GM10847 (cell line): Measurements from ENCODE around the gene RASGEF1B.

Experiments used
- POLR2A ChIP-seq: IDR thresholded peaks from 2 replicates; pipeline ENCODE4 v1.6.1; 2011; ENCODE audit not compliant: insufficient read length; ENCODE audit errors: extremely low read depth

RASGEF1B gene

DNA sequence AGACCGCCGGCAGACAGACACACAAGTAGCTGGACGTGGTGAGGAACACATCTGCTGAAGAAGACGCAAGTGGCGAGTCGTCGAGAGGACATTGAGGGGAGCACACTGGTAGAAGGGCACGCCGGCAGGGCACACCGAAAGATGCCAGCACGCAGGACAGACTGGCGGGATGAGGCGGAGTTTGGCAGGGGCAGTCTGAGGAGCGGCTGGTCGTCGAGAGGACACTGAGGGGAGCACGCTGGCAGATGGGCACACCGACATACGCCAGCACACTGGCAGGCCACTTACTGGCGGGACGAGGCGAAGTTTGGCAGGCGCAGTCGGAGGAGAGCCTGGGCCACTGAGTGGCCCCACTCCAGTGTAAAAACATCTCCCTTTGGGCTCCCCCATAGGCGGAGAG is 42.1 kb downstream of the RASGEF1B start:
- no peak for TF ChIP-seq POLR2A

GRCh38 chr4:81429031-81429430 is 42.7 kb downstream of the RASGEF1B start:
- no peak for TF ChIP-seq POLR2A

DNA sequence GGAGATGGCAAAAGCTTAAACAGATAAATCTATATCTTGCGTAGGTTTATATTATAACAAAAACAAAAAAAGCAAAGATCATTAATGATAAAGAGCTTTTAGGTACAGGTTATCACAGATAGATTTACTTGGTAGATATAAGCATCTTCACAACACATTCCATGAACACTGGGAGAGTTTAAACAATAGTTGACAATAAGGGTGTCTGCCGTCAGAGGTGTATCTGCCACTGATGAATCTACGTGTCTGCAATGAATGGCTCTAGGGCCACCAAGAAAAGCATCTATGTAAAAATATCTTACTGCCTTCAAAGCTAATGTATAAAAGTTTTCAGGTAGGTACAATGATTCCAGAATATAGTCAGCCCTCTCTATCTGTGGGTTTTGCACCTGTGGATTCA is 43.7 kb downstream of the RASGEF1B start:
- TF ChIP-seq POLR2A, result no peak

DNA sequence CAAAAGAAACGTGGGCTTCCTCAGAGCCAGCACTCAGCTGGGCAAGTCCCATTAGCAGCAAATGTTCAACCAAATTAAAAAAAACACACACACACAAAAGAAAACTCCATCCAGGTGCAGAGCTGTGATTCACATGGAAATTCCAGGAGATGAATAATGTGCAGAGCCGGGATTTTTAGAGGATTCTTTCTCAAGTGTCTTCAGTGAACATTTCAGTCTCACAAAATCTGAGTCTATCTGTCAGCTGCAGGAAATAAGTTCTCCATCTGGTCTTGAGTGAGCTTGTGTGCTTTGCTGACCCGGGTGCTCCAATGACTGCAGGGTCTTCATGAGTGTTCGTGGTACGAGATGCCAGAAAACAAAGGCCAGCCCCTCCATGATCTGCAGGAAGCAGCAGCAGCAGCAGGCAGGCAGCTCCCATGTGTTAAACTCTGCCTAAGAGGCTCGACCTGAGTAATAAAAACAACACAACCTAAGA is 44.3 kb downstream of the RASGEF1B start:
- no peak for TF ChIP-seq POLR2A

DNA sequence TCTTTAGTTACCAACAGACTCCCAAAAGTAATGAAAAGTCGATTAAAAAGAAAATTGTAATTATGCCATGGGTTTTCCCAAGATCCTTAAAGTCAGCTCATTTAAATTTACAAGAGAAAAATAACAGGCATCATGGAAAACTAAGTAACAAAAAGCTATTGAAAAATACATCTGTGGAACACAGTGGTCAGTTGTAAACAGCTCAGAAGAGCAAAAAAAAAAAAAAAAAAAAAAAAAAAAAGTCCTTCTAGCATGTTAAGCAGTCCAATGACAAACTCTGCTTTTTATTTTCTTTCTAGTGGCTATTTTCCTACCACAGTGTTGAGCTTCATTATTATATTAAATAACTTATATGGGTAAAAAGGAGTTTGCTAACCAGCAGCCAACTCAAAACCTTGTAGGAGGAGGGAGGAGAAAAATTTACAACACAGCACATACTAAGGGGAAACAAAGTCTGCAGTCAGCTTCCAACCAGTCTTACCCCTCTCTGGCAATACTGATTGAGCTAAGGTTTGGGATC is 44.9 kb downstream of the RASGEF1B start:
- TF ChIP-seq POLR2A, result no peak

- no peak for TF ChIP-seq POLR2A
Observed at GRCh38 chr4:81424816-81425755, 46.6 kb downstream of the RASGEF1B start.

- no peak for TF ChIP-seq POLR2A
Observed at GRCh38 chr4:81424336-81424735, 47.4 kb downstream of the RASGEF1B start.

DNA sequence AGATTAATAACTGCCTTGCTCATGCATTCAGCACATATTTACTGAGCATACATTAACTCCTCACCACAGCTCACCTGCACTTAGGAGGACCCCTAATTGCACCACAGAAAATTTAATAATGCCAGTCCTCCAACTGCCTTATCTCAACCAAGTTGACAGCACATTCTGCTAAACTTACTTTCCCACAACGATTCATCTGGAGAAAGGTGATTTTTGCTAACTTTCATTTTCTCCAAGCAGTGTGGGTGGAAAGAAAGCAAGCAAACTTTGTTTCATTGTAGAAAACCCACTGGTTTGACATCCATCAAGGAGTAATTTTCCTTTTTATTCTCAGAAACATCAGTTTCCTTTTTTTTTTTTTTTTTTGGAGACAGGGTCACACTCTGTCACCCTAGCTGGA is 49.1 kb downstream of the RASGEF1B start:
- no peak for TF ChIP-seq POLR2A

GRCh38 chr4:81421346-81422218 is 50.1 kb downstream of the RASGEF1B start:
- no peak for TF ChIP-seq POLR2A

DNA sequence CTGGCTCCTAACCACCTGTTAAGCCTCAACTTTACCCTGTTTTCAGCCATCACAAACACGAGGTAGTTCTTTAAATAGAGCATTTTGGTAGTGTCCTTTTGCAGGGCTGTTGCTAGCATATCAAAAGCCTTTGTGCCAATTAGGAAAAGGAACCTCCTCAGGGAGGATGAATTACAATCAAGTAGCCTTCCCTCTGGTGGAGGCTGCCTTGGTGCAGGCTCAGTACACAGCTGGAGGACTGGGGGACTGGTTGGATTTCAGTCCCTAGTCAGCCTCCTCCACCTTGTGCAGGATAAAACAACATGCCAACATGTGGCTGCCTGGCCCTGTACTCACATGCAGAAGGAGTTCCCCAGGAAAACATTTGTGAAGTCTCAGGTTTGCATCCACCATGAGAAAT is 53.1 kb downstream of the RASGEF1B start:
- TF ChIP-seq POLR2A, result no peak

DNA sequence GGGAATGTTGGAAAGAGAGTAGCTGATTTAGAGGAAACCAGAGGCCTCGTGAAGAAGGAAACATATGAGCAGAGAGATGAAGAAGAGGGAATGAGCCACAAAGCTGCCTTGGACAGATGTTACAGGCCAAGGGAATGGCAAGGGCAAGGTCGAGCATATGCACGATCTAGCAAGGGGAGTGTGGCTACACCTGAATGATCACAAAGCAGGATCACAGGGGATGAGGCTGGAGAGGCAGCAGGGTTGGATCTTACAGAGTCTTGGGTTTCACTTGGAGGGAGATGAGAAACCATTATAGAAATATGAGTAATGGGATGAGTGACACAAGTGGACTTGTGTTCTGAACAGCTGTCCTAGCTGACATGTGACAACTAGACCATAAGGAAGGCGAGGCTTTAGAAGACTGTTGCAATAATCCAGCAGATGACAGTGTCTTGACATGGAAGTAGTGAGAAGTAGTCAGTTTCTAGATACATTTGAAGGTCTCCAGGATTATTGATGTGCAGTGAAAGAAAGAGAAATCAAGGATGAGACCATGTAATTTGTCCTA is 58.7 kb downstream of the RASGEF1B start:
- TF ChIP-seq POLR2A, result no peak

GRCh38 chr4:81410680-81411079 is 61.0 kb downstream of the RASGEF1B start:
- TF ChIP-seq POLR2A, result no peak

- TF ChIP-seq POLR2A, result no peak
Observed at GRCh38 chr4:81409836-81410235, 61.9 kb downstream of the RASGEF1B start.

DNA sequence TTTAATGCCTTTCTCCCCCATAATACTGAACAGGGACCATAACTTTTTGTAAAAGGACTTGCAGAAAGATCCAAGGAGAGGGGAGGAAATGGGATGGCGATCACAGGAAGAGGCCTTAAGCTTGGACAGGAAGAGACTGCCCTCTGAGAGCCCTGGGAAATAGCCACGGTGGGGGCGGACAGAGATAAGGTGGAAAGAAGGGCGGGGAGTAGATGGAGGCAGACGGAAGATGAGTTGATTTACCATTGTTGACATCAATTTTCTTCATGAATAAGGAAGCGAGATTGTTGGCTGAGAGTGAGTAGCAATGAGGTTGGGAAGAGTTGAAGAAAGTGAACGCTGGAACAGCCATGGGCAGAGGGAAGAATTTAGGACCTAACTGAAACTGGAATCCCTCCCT is 63.4 kb downstream of the RASGEF1B start:
- TF ChIP-seq POLR2A, result no peak

DNA sequence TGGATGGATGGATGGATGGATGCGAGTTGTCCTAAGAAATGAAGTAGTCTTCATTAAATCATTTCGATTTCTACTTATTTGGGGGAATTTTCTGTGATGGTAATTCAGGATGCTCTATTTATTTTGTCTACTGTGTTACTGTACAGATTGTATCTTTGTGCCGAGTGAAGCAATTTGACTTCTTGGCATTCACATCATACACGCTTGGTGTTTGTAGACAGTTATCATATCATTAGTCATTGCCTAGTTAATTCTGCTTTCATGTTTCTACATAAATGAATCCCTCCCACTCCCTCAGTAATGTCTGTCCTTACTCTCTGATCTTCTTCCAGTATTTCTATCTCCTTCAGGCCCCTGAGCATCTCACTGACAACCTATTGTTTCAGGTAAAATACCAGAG is 64.0 kb downstream of the RASGEF1B start:
- no peak for TF ChIP-seq POLR2A

GRCh38 chr4:81405900-81406401 is 65.8 kb downstream of the RASGEF1B start:
- TF ChIP-seq POLR2A, result no peak

DNA sequence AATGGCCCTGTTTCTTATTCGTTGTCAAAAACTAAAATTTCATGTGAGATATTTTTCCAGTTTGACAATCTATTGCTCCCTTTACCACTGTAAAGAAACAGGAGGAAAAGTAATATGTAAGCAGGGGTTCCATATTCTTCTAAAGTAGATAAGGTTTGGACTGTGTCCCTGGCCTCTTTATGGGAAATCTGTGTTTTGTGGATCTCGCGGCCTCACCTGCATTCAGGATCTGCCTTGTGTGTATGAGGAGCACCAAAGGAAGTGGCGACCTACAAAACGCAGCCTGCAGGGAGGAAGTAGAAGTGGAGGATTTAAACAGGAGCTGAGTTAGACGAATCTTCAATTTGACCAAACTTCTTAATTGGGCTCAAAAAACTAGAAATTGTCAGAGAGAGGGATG is 67.0 kb downstream of the RASGEF1B start:
- TF ChIP-seq POLR2A, result no peak
